Bronchial epithelial cell (primary cell): ENCODE data around the gene IL26. TPM values are rescaled to one million over a fixed set of nuclear protein-coding genes. Genes with fewer than 3 reads are reported as not detected.
"Not testable (repeated sequence)": the region's sequence is repeated elsewhere in the genome, so short reads cannot be mapped to it uniquely, and the experiment has no call there.

ENCODE experiments used
- DNase-seq: peaks from one replicate; pipeline ENCODE4 v3.0.0-alpha.2; 2010; ENCODE audit warnings: low read depth
- FAIRE-seq: peaks from 2 replicates; lab custom pipeline; 2011; peaks lifted over from hg19 to GRCh38; lab: Jason Lieb, UNC
- H3K27me3 ChIP-seq: 2 replicates; pipeline ENCODE4 v1.5.1; 2011; ENCODE audit warnings: low read length; ENCODE audit not compliant: control insufficient read depth, insufficient read depth
- H3K36me3 ChIP-seq: 2 replicates; pipeline ENCODE4 v1.5.1; 2011; ENCODE audit warnings: low read length; ENCODE audit not compliant: control insufficient read depth, insufficient read depth
- H3K4me3 ChIP-seq: 2 replicates; pipeline ENCODE4 v1.5.1; 2011; ENCODE audit warnings: mild to moderate bottlenecking, low read depth, low read length, control low read depth
- total RNA-seq: library from RNA; depleted of rRNA; stranded (reverse); fragments of >200 nt; gene quantifications from 2 replicates; pipeline ENCODE4 v1.2.1, GENCODE V29; 2014
- TF ChIP-seq, protein P1 (sequence below): IDR thresholded peaks from 2 replicates; pipeline ENCODE4 v1.5.1; 2011; ENCODE audit warnings: mild to moderate bottlenecking, moderate library complexity, low read length, control low read depth, inconsistent platforms; ENCODE audit not compliant: insufficient read depth, severe bottlenecking

Gene IL26
- total RNA-seq, 1 donor from 2014 or later: not detected

DNA sequence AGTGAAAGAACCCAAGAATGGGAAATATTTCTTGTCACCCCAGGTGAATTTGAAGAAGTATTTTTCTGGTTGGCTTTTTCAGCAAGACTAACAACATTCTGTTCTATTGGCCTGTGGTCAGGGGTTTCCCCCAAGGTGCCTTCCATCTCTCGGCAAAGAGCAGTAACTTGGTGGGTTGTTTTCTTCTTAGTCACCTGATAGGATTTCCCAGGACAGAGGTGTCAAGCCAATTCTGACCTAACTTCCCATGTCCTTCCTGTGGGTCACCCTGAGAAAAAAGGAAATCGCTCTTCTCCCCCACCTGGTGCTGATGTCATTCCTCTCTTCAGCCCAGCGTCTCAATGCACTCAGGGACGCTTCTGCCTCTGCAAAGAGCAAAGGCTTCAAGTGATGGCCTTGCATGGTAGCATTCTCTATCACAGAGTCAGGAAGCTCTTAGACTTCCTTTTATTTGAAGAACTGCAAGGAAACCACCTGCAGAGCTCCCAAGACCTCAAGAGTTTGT is 50.0 kb downstream of the IL26 start:
- no peak for DNase-seq
- no peak for FAIRE-seq

DNA sequence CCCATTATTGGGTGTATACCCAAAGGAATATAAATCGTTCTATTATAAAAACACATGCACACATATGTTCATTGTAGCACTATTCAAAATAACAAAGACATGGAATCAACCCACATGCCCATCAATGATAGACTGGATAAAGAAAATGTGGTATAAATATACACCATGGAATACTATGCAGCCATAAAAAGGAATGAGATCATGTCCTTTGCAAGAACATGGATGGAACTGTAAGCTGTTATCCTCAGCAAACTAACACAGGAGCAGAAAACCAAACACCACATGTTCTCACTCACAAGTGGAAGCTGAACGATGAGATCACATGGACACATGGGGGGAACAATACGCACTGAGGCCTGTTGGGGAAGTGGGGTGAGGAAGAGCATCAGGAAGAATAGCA is 50.8 kb downstream of the IL26 start:
- H3K27me3 ChIP-seq, H3K36me3 ChIP-seq, DNase-seq, FAIRE-seq, H3K4me3 ChIP-seq: not testable (repeated sequence)

More for the DNA sequence above, 50.0 kb downstream of the IL26 start:
- Histone ChIP-seq H3K27me3 (no peaks in the 10 kb centered on the region), H3K4me3 (no peak overlapping the region), H3K36me3 (no peaks in the 10 kb centered on the region)
- TF ChIP-seq, protein P1, sequence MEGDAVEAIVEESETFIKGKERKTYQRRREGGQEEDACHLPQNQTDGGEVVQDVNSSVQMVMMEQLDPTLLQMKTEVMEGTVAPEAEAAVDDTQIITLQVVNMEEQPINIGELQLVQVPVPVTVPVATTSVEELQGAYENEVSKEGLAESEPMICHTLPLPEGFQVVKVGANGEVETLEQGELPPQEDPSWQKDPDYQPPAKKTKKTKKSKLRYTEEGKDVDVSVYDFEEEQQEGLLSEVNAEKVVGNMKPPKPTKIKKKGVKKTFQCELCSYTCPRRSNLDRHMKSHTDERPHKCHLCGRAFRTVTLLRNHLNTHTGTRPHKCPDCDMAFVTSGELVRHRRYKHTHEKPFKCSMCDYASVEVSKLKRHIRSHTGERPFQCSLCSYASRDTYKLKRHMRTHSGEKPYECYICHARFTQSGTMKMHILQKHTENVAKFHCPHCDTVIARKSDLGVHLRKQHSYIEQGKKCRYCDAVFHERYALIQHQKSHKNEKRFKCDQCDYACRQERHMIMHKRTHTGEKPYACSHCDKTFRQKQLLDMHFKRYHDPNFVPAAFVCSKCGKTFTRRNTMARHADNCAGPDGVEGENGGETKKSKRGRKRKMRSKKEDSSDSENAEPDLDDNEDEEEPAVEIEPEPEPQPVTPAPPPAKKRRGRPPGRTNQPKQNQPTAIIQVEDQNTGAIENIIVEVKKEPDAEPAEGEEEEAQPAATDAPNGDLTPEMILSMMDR: no peak

DNA sequence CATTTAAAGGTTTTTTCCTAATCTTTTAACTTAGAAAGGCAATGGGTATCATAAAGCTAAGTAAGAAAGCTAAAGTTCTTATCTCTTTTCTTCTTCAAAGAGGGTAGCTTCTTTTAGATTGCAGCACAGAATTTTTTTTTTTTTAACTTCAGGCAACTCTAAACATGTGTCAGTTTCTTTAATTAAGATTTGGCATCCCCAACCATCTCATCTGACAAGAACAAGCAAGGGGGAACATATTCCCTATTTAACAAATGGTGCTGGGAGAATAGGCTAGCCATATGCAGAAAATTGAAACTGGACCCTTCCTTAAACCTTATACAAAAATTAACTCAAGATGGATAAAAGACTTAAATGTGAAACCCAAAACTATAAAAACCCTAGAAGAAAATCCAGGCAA is 51.8 kb downstream of the IL26 start:
- Histone ChIP-seq H3K27me3 (no peaks in the 10 kb centered on the region), H3K36me3 (no peaks in the 10 kb centered on the region), H3K4me3 (no peak overlapping the region)
- no peak for DNase-seq
- TF ChIP-seq, protein P1: no peak
- no peak for FAIRE-seq

DNA sequence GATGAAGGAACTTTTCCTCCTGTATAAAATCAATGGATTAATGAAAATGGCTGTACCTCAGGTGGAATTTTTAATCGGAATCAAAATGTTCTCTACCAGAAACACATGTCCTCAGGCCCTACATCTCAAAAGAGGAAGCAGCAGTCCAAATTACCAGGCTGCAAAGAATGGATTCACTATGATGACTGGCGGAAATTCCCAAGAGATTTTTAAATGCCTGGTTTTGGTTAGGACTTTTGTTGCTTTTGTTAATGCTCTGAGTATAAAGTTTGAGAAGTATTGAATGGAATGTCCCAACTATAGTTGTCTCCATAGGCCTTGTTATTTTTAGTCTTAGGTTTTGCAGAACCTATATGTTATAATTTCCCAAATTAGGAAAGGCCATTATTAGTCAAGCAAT is 54.9 kb downstream of the IL26 start:
- DNase-seq (no peak), FAIRE-seq (no peak)
- Histone ChIP-seq H3K4me3 (no peak overlapping the region), H3K27me3 (no peaks in the 10 kb centered on the region), H3K36me3 (no peaks in the 10 kb centered on the region)
- TF ChIP-seq, protein P1: no peak

DNA sequence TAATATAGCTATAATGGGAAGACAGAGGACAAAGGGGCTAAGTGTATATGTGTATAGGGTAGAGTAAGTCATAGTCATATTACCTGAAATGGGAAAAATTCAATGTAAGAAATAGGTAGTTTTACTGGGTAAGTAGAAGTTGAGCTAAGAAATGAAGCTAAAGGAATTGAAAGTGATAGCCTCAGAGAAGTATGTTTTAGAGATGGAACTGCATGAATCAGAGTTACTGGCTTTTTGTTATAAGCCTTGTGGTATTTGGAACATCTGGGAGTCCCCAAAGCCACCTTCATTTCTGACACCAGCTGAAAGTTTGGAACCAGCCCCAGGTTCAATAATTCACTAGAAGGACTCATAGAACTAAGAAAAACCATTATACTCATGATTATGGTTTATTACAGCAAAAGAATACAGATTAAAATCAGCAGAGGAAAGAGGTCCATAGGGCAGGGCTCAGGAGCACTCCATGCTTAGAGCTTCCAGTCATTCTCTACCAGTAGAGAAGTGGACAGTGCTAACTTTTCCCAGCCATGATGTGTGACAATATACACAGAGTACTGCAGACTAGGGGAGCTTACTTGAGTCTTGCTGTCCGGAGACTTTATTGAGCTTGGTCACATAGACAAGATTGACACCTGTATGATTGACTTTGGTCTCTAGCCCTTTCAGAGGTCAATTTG is 56.3 kb downstream of the IL26 start:
- DNase-seq (no peak), FAIRE-seq (no peak)
- Histone ChIP-seq H3K4me3 (no peak overlapping the region), H3K36me3 (no peaks in the 10 kb centered on the region), H3K27me3 (no peaks in the 10 kb centered on the region)
- TF ChIP-seq, protein P1: no peak

DNA sequence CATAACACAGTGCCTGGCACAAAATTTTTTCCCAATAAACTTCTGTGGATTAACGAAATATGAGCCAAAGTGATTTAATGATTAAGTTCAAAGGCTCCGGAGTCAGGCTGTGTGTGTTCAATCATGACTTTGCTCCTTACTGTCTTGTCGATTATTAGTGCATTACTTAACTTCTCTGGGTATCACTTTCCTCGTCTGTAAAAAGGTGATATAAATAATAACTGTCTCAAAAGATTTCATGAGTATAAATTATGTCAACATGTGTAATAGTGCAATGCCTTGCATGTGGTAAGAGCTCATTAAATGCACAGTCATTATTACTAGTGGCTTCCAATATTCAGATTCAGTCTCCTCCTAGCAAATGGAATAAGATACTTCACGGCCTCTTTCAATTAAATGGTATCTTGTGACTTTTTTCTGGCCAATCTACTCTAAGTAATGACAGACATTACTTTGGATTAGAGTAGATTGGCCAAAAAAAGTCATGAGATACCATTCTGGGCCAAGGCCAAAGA is 59.2 kb downstream of the IL26 start:
- FAIRE-seq (no peak), DNase-seq (no peak)
- Histone ChIP-seq H3K4me3 (no peak overlapping the region), H3K36me3 (no peaks in the 10 kb centered on the region), H3K27me3 (no peaks in the 10 kb centered on the region)
- TF ChIP-seq, protein P1: no peak
